HCT116 (cell line): ENCODE measurements around the gene ZNF783. TPM values are rescaled to one million over a fixed set of nuclear protein-coding genes. Genes with fewer than 3 reads are reported as not detected.

ENCODE experiments used
- ATAC-seq: fragments of 200-7000 bp; cut with Tn5 transposase; 2 replicates; pipeline ENCODE4 v1.9.1; 2020; ENCODE audit warnings: mild to moderate bottlenecking, moderate library complexity
- BruUV-seq: library from RNA; stranded (reverse); fragments of 400-500 nt; replicated peaks from 2 replicates; lab custom pipeline; 2021; lab: Mats Ljungman, UMichigan
- CTCF ChIA-PET: fragments of 300-600 bp; sonication (Branson Sonifier 250); formaldehyde crosslinking; loops from one replicate; lab custom pipeline; 2021; ENCODE audit warnings: antibody characterized with exemption; lab: Charles Lee
- POLR2A ChIA-PET: fragments of 300-600, 350-600 bp; sonication (Branson Sonifier 250); formaldehyde crosslinking; loops from one replicate; lab custom pipeline; 2021; ENCODE audit warnings: antibody characterized with exemption; lab: Charles Lee
- RAD21 ChIA-PET, 2 experiments: fragments of 300-600 bp; sonication (Branson Sonifier 250); formaldehyde crosslinking; loops; one replicate each; lab custom pipeline; 2023; ENCODE audit warnings: low total read pairs in 2 of 2; ENCODE audit not compliant: uncharacterized antibody in 2 of 2, unreplicated experiment in 2 of 2, low non-redundant PET in 1 of 2; lab: Charles Lee
- DNase-seq: peaks from one replicate; pipeline ENCODE4 v3.0.0-alpha.2; 2010; ENCODE audit warnings: low read depth, low spot score
- H2AFZ ChIP-seq: fragments of 200-600 bp; shearing (Covaris generic), sonication (generic); 2 replicates; pipeline ENCODE4 v1.6.1; 2017; ENCODE audit warnings: low read depth, mixed run types, mixed read lengths, antibody characterized with exemption, low read length; ENCODE audit not compliant: poor library complexity, severe bottlenecking
- H3K27ac ChIP-seq: 2 replicates; pipeline ENCODE4 v1.5.1; 2012; ENCODE audit warnings: low read depth, low read length
- H3K27me3 ChIP-seq: fragments of 200-600 bp; sonication (generic); 2 replicates; pipeline ENCODE4 v1.6.1; 2016; ENCODE audit warnings: mixed run types, low read length, mixed read lengths; ENCODE audit not compliant: insufficient read depth
- H3K36me3 ChIP-seq, 2 experiments: fragments of 200-500 bp in 1 of 2; fragments of 200-600 bp in 1 of 2; sonication (Bioruptor generic) in 1 of 2; sonication (generic) in 1 of 2; 2 replicates each; pipeline versions ENCODE4 v1.5.1 to v1.6.1; 2014 to 2016; ENCODE audit warnings: low read length in 2 of 2, inconsistent platforms in 1 of 2, mixed read lengths in 1 of 2, mixed run types in 1 of 2; ENCODE audit not compliant: insufficient read depth in 2 of 2, control insufficient read depth in 1 of 2
- H3K4me1 ChIP-seq, 2 experiments: fragments of 200-600 bp in 1 of 2; sonication (generic) in 1 of 2; 2 replicates each; pipeline versions ENCODE4 v1.5.1 to v1.6.1; 2012 to 2017; ENCODE audit warnings: low read length in 2 of 2, inconsistent platforms in 1 of 2, mild to moderate bottlenecking in 1 of 2, mixed read lengths in 1 of 2, mixed run types in 1 of 2, moderate library complexity in 1 of 2; ENCODE audit not compliant: insufficient read depth in 2 of 2, control insufficient read depth in 1 of 2
- H3K4me2 ChIP-seq: fragments of 200-600 bp; sonication (generic); 2 replicates; pipeline ENCODE4 v1.6.1; 2017; ENCODE audit warnings: mixed run types, low read length, mixed read lengths
- H3K4me3 ChIP-seq, 2 experiments: fragments of 200-600 bp in 1 of 2; sonication (generic) in 1 of 2; replicated peaks in 1 of 2; 2 replicates each; pipeline ENCODE4 v1.5.1; 2011 to 2016; ENCODE audit warnings: low read length in 2 of 2, control low read depth in 1 of 2, low read depth in 1 of 2, mild to moderate bottlenecking in 1 of 2, mixed read lengths in 1 of 2, mixed run types in 1 of 2
- H3K79me2 ChIP-seq: fragments of 200-600 bp; sonication (generic); 2 replicates; pipeline ENCODE4 v1.6.1; 2017; ENCODE audit warnings: mild to moderate bottlenecking, mixed run types, low read length, moderate library complexity, mixed read lengths; ENCODE audit not compliant: insufficient read depth
- H3K9ac ChIP-seq: fragments of 200-600 bp; sonication (generic); 2 replicates; pipeline ENCODE4 v1.6.1; 2016; ENCODE audit warnings: low read length, mixed read lengths
- H3K9me2 ChIP-seq: fragments of 200-600 bp; sonication (generic), shearing (Covaris generic); 2 replicates; pipeline ENCODE4 v1.6.1; 2017; ENCODE audit warnings: mixed run types, mild to moderate bottlenecking, moderate library complexity; ENCODE audit not compliant: insufficient read depth
- H3K9me3 ChIP-seq, 2 experiments: fragments of 200-500 bp in 1 of 2; fragments of 200-600 bp in 1 of 2; sonication (Bioruptor generic) in 1 of 2; sonication (generic) in 1 of 2; 2 replicates each; pipeline ENCODE4 v1.6.1; 2014 to 2017; ENCODE audit warnings: low read length in 2 of 2, mixed read lengths in 2 of 2, inconsistent platforms in 1 of 2, low read depth in 1 of 2, mild to moderate bottlenecking in 1 of 2, mixed run types in 1 of 2, moderate library complexity in 1 of 2; ENCODE audit not compliant: control insufficient read depth in 1 of 2, insufficient read depth in 1 of 2
- H4K20me1 ChIP-seq: fragments of 200-600 bp; sonication (generic), shearing (Covaris generic); 2 replicates; pipeline ENCODE4 v1.6.1; 2017; ENCODE audit warnings: mixed run types, mild to moderate bottlenecking, moderate library complexity; ENCODE audit not compliant: insufficient read depth
- CTCF ChIP-seq, 3 experiments: fragments of 200-600 bp in 1 of 3; sonication (generic) in 1 of 3; IDR thresholded peaks in 2 of 3; conservative IDR thresholded peaks in 1 of 3; 2 replicates each; pipeline ENCODE4 v1.5.1; 2012 to 2017; ENCODE audit warnings: low read depth in 2 of 3, low read length in 2 of 3, antibody characterized with exemption in 1 of 3, borderline replicate concordance in 1 of 3, control low read depth in 1 of 3, mild to moderate bottlenecking in 1 of 3, mixed read lengths in 1 of 3, mixed run types in 1 of 3, moderate library complexity in 1 of 3; ENCODE audit not compliant: insufficient read depth in 1 of 3
- EGR1 ChIP-seq: IDR thresholded peaks from 2 replicates; pipeline ENCODE4 v1.6.1; 2012; ENCODE audit warnings: low read depth
- ELF1 ChIP-seq: IDR thresholded peaks from 2 replicates; pipeline ENCODE4 v1.6.1; 2012; ENCODE audit warnings: low read depth, borderline replicate concordance
- EZH2 ChIP-seq: fragments of 200-600 bp; sonication (generic); IDR thresholded peaks from 2 replicates; pipeline ENCODE4 v1.6.1; 2017; ENCODE audit warnings: antibody characterized with exemption, mixed run types
- EZH2phosphoT487 ChIP-seq: fragments of 200-600 bp; IDR thresholded peaks from 2 replicates; pipeline ENCODE4 v1.6.1; 2018; ENCODE audit warnings: antibody characterized with exemption, borderline replicate concordance
- FOSL1 ChIP-seq: IDR thresholded peaks from 2 replicates; pipeline ENCODE4 v1.6.1; 2012; ENCODE audit warnings: low read depth
- JUND ChIP-seq: IDR thresholded peaks from 2 replicates; pipeline ENCODE4 v1.6.1; 2012
- POLR2A ChIP-seq: IDR thresholded peaks from 2 replicates; pipeline ENCODE4 v1.7.0; 2011; ENCODE audit warnings: borderline replicate concordance; ENCODE audit not compliant: insufficient read depth, insufficient read length; ENCODE audit errors: extremely low read depth
- POLR2AphosphoS5 ChIP-seq: IDR thresholded peaks from 2 replicates; pipeline ENCODE4 v1.6.1; 2011; ENCODE audit warnings: mild to moderate bottlenecking, low read depth, low read length, moderate library complexity
- RAD21 ChIP-seq: IDR thresholded peaks from 2 replicates; pipeline ENCODE4 v1.6.1; 2012; ENCODE audit warnings: low read depth, mild to moderate bottlenecking
- REST ChIP-seq: IDR thresholded peaks from 2 replicates; pipeline ENCODE4 v1.6.1; 2012; ENCODE audit warnings: low read depth
- SP1 ChIP-seq: IDR thresholded peaks from 2 replicates; pipeline ENCODE4 v1.6.1; 2012; ENCODE audit warnings: low read depth
- TCF7L2 ChIP-seq: IDR thresholded peaks from 2 replicates; pipeline ENCODE4 v1.7.0; 2011; ENCODE audit warnings: borderline replicate concordance, inconsistent platforms; ENCODE audit not compliant: insufficient read depth, insufficient read length; ENCODE audit errors: extremely low read depth
- YY1 ChIP-seq: IDR thresholded peaks from 2 replicates; pipeline ENCODE4 v1.6.1; 2011; ENCODE audit warnings: low read length, low read depth, moderate library complexity, mild to moderate bottlenecking; ENCODE audit not compliant: insufficient replicate concordance; ENCODE audit errors: extremely low read depth
- ZFX ChIP-seq: fragments of 450-650 bp; IDR thresholded peaks from 2 replicates; pipeline ENCODE4 v1.6.1; 2017
- intact Hi-C: fragments of 100-400 bp; cut with micrococcal nuclease; formaldehyde crosslinking; loops from 2 replicates; pipeline ENCODE4 v1.10.0; 2022
- total RNA-seq: library from RNA; stranded (reverse); gene quantifications from one replicate; pipeline ENCODE4 v1.2.1, GENCODE V29; 2021; ENCODE audit not compliant: unreplicated experiment
- TF ChIP-seq, protein P1 (sequence below): IDR thresholded peaks from 2 replicates; pipeline ENCODE4 v1.6.1; 2011; ENCODE audit warnings: mild to moderate bottlenecking, low read length, moderate library complexity; ENCODE audit not compliant: insufficient replicate concordance; ENCODE audit errors: extremely low read depth

The ZNF783 gene
- total RNA-seq, 1 experiment from 2014 or later: 12.5 TPM

GRCh38 chr7:149261829-149262617 lies at the start of gene ZNF783 (continued):
- TF ChIP-seq REST: no peak
- TF ChIP-seq TCF7L2: peak; percentile 18

DNA sequence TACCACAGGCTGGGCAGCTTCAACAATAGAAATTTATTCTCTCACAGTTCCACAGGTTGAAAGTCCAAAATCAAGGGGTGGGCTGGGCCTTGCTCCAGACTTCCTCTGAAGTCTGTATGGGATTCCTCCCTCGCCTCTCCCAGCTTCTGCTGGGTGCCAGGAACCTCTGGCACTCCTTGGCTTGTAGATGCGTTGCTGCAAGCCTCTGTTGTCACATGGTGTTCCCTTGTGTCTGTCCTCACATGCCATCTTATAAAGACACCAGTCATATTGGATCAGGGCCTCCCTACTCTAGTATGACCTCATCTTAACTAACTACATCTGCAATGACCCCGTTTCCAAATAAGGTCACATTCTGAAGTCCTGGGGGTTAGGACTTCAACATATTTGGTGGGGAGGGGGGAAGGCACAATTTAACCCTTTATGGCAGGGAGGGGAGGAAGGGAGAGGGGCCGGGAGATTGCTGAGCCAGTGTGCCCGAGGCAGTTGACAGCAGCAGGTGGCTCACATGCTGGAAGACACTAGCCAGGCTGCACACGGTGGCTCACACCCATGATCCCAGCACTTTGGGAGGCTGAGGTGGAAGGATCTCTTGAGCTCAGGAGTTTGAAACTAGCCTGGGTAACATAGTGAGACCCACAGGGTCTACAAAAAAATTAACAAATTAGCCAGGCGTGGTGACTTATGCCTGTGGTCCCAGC lies 47.8 kb upstream of the ZNF783 start:
- CTCF ChIA-PET: no interaction called here
- no peaks in the 10 kb centered on the region for H3K9me3 ChIP-seq
- no peak overlapping the region for H3K4me2 ChIP-seq
- BruUV-seq: no TSS peak
- no peak overlapping the region for H2AFZ ChIP-seq
- H3K4me3 ChIP-seq: no peak overlapping the region
- no peaks in the 10 kb centered on the region for H3K9me2 ChIP-seq
- DNase-seq (no peak), ATAC-seq (no peak)
- POLR2A ChIA-PET: no interaction called here
- peaks cover 48 to 55% of the 10 kb centered on the region in 2 experiments for H3K36me3 ChIP-seq
- no peaks in the 10 kb centered on the region for H3K27me3 ChIP-seq
- H3K79me2 ChIP-seq: no peaks in the 10 kb centered on the region; the same call in 1 of the 2 replicates
- no peak overlapping the region for H3K9ac ChIP-seq
- no peaks in the 10 kb centered on the region for H4K20me1 ChIP-seq
- RAD21 ChIA-PET: no interaction called here
- no peak overlapping the region for H3K27ac ChIP-seq
- intact Hi-C loops: no loop called here
- H3K4me1 ChIP-seq: peaks cover 0 to 5% of the 10 kb centered on the region in 2 experiments; a peak in 2 of 4 replicates
- TF ChIP-seq RAD21 (no peak), YY1 (no peak), ZFX (no peak), CTCF (IDR thresholded peaks at IDR 0.05 in 2 of 3, conservative IDR thresholded peaks at IDR 0.05 in 1 of 3; ENCODE audit: borderline replicate concordance in 1 of 3, insufficient read depth in 1 of 3, low read depth in 2 of 3, low read length in 2 of 3) (no peak), JUND (no peak), SP1 (no peak), FOSL1 (no peak), EZH2 (no peak), EZH2phosphoT487 (no peak), EGR1 (no peak), ELF1 (no peak), POLR2AphosphoS5 (no peak), POLR2A (no peak)
- TF ChIP-seq, protein P1, sequence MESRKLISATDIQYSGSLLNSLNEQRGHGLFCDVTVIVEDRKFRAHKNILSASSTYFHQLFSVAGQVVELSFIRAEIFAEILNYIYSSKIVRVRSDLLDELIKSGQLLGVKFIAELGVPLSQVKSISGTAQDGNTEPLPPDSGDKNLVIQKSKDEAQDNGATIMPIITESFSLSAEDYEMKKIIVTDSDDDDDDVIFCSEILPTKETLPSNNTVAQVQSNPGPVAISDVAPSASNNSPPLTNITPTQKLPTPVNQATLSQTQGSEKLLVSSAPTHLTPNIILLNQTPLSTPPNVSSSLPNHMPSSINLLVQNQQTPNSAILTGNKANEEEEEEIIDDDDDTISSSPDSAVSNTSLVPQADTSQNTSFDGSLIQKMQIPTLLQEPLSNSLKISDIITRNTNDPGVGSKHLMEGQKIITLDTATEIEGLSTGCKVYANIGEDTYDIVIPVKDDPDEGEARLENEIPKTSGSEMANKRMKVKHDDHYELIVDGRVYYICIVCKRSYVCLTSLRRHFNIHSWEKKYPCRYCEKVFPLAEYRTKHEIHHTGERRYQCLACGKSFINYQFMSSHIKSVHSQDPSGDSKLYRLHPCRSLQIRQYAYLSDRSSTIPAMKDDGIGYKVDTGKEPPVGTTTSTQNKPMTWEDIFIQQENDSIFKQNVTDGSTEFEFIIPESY: no peak
